Measurements from ENCODE around the gene PARS2.

The PARS2 gene

DNA sequence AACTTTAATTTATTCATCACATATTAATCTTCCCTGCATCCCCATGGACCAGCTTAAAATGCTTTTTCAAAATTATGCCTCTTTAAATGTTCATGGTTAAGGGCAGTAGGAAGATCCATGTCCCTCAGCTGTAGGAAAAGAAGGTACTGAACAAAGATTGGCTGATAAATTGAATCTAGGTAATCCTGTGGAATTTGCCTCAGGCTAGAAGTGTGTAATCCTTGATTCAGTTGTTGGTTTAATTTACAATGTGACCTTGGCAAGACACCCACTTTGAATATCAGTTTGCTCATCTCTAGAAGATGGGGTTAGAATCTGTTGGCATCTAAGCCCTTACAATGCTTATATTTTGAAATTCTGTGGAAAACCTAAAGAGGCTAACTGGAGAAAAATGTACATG, 42.6 kb downstream of the PARS2 start:
- DNase-seq = no peak

DNA sequence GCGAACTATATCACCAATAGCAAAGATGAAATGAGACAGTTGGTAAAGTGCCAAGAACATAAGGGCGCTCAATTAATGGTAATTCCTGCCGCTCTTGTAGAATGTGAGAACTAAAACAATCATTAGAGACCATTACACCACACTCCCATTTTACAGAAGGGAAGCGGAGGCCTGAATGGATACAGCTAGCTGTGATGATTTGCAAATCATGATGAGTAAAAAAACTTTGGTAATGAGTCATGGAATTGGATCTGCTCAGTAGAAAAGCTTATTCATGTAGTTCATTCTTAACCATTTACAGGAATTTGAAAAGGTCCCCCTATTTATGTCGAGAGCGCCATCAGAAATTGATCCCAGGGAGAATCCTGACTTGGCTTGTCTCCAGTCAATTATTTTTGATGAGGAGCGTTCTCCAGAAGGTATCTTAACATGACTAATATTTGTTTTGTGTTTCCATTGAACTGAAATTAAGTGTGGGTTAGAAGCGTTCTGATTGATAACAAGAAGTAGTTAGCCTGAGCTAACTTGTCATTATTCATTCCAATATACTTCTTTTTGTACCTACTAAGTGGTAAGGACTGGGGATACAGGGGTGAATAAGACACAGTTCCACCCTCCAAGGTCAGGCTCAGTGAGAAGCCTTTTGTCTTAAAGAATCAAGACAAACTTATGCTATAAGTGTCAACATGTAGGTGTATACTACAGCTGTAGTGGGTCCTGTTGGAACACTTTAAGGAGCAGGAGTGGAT, 47.9 kb downstream of the PARS2 start:
- no peak for DNase-seq

DNA sequence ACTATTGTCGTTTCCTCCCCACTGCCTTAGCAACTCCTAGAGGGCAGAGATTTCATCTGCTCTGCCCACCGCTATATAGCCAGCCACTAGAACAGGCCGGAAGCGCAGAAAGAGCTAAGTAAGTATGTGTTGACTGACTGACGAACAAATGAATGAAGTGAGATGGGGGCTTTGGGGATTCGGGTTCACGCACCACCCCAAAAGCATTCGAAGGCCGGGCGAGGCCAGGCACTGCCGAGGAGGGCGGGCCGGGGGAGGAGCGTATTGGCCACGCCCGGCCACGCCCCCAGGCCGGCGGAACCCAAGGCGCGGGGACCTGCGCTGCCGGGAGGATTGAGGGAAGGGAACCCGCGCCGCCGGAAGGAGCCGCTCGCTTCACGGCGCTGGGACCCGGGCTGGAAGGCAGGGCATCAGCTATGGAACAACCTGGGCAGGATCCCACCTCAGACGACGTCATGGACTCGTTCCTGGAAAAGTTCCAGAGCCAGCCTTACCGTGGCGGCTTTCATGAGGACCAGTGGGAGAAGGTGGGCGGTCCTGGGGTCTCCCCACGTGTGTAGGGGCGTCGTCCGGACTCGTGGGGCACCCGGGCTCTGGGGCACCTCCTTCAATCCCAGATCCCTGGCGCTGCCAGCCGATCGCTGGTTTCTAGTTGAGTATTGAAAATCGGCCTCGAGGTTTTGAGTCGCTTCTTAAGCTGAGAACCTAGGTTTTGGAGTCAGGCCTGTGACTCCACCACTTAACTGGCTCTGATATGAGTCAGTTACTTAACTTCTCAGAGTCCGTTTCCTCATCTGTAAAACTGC, 48.6 kb downstream of the PARS2 start, which contains the start of gene TTC4:
TSS of gene TTC4 (plus strand) at position 369 of the 806 bp plus-strand sequence. CDS start at position 417, 48 bp downstream.
- DNase-seq = peak; percentile 85

DNA sequence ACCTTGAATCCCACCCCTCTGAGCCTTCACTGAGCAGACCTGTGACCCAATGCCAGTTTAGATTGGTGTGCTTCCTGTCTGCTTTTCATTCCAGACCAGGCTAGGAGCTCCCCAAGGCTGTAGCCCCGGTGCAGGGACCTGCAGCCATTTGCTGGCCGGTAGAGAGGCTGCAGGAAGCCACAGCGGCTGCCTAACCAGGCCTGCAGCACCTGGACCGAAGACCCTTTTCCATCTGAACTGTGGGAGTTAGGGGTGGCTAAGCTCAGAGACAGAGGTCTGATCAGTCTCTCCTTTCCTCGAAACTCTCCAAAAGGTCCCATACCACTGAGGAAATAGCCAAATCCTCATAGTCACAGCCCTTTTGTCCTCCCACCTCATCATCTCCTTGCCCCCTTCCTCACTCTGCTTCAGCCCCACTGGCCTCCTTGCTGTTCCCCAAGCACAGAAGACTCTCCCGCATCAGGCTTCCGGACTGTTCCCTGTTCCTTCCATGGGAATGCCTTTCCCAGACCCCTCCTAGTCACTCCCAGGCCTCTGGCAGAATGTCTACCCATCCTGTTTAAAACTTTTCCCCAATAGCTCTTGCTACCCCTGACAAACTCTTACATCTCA, 49.3 kb downstream of the PARS2 start:
- no peak for DNase-seq

DNA sequence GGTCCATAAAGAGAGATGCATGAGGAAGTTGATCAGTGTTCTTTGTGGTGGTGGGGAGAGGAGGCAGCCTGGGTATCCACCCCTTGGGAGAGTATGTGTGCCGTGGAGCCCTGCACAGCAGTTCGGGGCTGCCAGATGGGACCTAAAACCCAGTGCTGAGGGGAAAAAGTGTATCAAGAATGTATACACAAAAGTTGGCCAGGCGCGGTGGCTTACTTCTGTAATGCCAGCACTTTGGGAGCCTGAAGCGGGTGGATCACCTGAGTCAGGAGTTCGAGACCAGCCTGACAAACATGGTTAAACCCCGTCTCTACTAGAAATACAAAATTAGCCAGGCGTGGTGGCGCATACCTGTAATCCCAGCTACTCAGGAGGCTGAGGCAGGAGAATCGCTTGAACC, 52.8 kb downstream of the PARS2 start:
- no peak for DNase-seq

DNA sequence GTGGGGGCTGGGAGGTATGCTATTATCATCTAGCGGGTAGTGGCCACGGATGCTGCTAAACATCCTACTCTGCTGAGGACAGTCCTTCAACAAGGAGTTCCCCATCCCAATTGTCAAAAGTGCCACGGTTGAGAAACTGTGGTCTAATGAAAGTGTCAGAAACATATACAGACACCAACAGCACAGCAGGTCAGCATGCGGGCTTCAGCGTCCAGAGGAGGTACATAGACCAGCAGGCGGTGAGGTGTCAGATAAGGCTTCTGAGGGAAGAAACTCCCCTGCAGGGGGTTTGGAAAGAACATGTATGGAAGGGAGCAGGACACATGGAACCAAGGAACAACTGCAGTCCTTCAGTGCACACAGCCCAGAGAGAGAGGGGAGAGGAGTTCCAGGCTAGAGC, 53.5 kb downstream of the PARS2 start:
- no peak for DNase-seq

DNA sequence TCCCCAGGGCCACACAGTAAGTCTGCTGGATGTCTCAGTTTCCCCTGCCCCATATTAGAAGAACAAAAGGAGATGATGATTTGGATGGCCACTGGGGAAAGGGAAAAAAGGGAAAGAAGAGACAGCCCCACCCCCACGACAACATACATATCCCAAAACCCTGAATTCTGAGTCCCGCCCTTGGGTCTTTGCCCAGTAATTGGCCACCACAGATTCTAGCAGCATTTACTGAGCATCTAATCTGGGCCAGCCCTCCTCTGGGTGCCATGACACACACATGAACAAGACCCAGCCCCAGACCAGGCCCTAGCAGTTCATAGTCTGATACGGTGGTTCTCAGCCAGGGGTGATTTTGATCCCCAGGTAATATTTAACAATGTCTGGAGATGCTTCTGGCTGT, 53.9 kb downstream of the PARS2 start:
- DNase-seq = no peak

DNA sequence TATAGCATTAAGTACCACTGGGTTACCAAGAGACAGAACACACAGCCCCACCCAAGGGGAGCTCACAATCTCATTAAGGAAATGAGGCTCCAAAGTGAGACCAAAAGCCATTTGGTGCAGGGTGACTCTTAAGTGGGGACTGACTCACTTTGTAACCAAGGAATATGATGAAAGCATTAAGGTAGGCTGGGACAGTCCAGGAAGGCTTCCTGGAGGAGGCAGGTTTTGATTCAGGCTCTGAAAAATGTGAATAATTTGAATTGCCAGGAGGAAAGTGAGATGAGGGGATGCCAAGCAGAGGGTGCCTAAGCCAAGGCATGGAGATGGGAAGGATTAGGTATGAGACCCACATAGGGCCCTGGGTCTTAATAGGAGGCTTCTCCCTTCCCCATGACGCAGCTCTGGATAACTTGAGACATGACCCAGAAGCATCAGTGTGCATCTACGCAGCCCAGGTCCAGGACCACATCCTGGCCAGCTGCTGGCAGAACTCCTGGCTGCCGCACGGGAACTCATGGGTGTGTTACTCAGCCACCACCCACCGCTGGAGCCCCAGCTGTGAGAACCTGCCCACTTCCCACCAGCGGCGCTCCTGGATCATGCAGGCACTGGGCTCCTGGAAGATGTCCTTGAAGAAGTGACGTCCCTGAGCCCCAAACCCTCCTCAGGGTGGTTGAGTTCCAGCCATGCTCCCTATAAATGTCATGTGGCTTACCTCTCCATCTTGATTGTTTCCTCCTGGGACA, 54.6 kb downstream of the PARS2 start:
- no peak for DNase-seq

DNA sequence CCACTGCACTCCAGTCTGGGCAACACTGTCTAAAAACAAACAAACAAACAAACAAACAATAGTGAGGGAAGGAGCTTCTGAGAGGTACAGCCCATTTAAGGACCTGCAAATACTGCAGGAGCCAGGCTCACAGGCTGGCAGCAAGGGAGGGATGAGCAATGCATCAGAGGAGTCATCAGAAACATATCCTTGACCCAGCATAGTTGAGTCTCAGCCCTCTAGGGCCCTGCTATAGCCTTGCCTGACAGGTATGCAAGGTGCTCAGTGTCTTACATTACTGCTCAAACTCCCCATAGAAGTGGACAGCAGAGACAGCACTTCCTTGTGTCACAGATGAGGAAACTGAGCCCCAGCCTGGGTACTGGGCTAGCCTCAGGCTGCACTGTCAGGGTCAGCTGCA, 55.9 kb downstream of the PARS2 start:
- no peak for DNase-seq
